Activated CD4-positive, CD25-positive, alpha-beta regulatory T cell treated with anti-CD3 and anti-CD28 coated beads, Interleukin-2, amount 50 U/mL, for 72 hours (primary cell): ENCODE data around the gene IL1A.
A peak's percentile ranks its signal among the peaks of the same experiment; 100 is the strongest.

Experiments used
- DNase-seq: peaks from one replicate; pipeline ENCODE4 v3.0.0; 2021

Gene IL1A

GRCh38 chr2:112791019-112791418 is 6.7 kb upstream of the IL1A start:
- DNase-seq = no peak

GRCh38 chr2:112790305-112790704 is 6.0 kb upstream of the IL1A start:
- DNase-seq = no peak

GRCh38 chr2:112789186-112789585 is 4.9 kb upstream of the IL1A start:
- no peak for DNase-seq

GRCh38 chr2:112788653-112789052 is 4.4 kb upstream of the IL1A start:
- DNase-seq = no peak

GRCh38 chr2:112787729-112788393 is 3.6 kb upstream of the IL1A start:
- no peak for DNase-seq

- no peak for DNase-seq
Observed at GRCh38 chr2:112787294-112787693, 3.0 kb upstream of the IL1A start.

- DNase-seq = no peak
Observed at GRCh38 chr2:112783187-112783714, 1.0 kb downstream of the IL1A start.

GRCh38 chr2:112782234-112782799 is 2.0 kb downstream of the IL1A start:
- DNase-seq = no peak

GRCh38 chr2:112779598-112779997 is 4.7 kb downstream of the IL1A start:
- DNase-seq = no peak

GRCh38 chr2:112777036-112777435 is 7.3 kb downstream of the IL1A start:
- no peak for DNase-seq

- DNase-seq = no peak
Observed at GRCh38 chr2:112776113-112776512, 8.2 kb downstream of the IL1A start.

- DNase-seq = no peak
Observed at GRCh38 chr2:112774536-112775285, 9.6 kb downstream of the IL1A start.

GRCh38 chr2:112773556-112773955 is 10.7 kb downstream of the IL1A start:
- no peak for DNase-seq

- DNase-seq = no peak
Observed at GRCh38 chr2:112772911-112773475, 11.3 kb downstream of the IL1A start.

- no peak for DNase-seq
Observed at GRCh38 chr2:112772322-112772721, 12.0 kb downstream of the IL1A start.

- DNase-seq = no peak
Observed at GRCh38 chr2:112768432-112768831, 15.9 kb downstream of the IL1A start.

GRCh38 chr2:112767693-112768330 is 16.5 kb downstream of the IL1A start:
- DNase-seq = no peak

- no peak for DNase-seq
Observed at GRCh38 chr2:112765251-112765650, 19.0 kb downstream of the IL1A start.

- peak; percentile 93 for DNase-seq
Observed at GRCh38 chr2:112764071-112765044, 19.9 kb downstream of the IL1A start, which contains the start of gene CKAP2L. TSS of gene CKAP2L (minus strand) at chr2:112764609. CDS start at chr2:112764598, 11 bp downstream.

- no peak for DNase-seq
Observed at GRCh38 chr2:112762276-112762675, 22.0 kb downstream of the IL1A start.

GRCh38 chr2:112760149-112760548 is 24.1 kb downstream of the IL1A start:
- DNase-seq = no peak

- no peak for DNase-seq
Observed at GRCh38 chr2:112758711-112759110, 25.6 kb downstream of the IL1A start.
